ENCODE data around the gene SUMO2. TPM values are rescaled to one million over a fixed set of nuclear protein-coding genes. Genes with fewer than 3 reads are reported as not detected.
A peak's percentile ranks its signal among the peaks of the same experiment; 100 is the strongest.

Gene SUMO2
- total and polyA plus RNA-seq, 2 of the 13 experiments (the other 11 are each of a cell fraction or from before 2014, with no cell fraction given), result 337 to 553 TPM

DNA sequence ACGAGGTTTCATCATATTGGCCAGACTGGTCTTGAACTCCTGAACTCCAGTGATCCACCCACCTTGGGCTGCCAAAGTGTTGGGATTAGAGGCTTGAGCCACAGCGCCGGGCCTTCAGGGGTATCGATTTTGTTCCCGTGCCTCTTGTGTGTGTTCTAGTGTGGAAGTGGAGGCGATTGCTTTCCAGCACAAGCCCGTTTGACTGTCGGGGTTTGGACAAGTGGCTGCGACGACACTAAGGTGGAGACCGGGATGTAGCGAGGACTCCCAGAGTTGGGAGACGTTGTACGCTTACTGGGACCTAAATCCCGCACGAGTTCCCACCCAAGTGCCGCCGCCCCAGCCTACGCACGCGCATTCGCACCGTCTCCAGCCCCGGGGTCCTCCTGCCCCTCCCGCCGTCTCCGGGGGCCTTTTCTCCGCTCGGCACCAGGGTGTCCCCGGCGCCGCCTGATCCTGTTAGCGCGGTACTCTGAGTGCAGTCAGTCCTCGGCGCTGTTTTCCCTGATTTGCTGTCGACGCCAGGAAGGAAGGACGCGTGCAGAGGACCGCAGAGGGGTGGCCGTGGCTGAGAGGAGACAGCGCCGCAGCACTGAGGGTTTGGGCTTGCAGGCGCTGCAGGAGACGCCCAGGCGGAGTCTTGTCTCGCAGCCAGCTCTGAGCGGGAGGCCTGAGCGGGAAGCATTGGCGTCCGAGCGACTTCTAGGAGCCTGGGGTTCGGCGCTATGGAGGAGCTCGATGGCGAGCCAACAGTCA, 22.5 kb upstream of the SUMO2 start, which contains the start of gene NUP85 (continued):
- TF ChIP-seq, protein P1, sequence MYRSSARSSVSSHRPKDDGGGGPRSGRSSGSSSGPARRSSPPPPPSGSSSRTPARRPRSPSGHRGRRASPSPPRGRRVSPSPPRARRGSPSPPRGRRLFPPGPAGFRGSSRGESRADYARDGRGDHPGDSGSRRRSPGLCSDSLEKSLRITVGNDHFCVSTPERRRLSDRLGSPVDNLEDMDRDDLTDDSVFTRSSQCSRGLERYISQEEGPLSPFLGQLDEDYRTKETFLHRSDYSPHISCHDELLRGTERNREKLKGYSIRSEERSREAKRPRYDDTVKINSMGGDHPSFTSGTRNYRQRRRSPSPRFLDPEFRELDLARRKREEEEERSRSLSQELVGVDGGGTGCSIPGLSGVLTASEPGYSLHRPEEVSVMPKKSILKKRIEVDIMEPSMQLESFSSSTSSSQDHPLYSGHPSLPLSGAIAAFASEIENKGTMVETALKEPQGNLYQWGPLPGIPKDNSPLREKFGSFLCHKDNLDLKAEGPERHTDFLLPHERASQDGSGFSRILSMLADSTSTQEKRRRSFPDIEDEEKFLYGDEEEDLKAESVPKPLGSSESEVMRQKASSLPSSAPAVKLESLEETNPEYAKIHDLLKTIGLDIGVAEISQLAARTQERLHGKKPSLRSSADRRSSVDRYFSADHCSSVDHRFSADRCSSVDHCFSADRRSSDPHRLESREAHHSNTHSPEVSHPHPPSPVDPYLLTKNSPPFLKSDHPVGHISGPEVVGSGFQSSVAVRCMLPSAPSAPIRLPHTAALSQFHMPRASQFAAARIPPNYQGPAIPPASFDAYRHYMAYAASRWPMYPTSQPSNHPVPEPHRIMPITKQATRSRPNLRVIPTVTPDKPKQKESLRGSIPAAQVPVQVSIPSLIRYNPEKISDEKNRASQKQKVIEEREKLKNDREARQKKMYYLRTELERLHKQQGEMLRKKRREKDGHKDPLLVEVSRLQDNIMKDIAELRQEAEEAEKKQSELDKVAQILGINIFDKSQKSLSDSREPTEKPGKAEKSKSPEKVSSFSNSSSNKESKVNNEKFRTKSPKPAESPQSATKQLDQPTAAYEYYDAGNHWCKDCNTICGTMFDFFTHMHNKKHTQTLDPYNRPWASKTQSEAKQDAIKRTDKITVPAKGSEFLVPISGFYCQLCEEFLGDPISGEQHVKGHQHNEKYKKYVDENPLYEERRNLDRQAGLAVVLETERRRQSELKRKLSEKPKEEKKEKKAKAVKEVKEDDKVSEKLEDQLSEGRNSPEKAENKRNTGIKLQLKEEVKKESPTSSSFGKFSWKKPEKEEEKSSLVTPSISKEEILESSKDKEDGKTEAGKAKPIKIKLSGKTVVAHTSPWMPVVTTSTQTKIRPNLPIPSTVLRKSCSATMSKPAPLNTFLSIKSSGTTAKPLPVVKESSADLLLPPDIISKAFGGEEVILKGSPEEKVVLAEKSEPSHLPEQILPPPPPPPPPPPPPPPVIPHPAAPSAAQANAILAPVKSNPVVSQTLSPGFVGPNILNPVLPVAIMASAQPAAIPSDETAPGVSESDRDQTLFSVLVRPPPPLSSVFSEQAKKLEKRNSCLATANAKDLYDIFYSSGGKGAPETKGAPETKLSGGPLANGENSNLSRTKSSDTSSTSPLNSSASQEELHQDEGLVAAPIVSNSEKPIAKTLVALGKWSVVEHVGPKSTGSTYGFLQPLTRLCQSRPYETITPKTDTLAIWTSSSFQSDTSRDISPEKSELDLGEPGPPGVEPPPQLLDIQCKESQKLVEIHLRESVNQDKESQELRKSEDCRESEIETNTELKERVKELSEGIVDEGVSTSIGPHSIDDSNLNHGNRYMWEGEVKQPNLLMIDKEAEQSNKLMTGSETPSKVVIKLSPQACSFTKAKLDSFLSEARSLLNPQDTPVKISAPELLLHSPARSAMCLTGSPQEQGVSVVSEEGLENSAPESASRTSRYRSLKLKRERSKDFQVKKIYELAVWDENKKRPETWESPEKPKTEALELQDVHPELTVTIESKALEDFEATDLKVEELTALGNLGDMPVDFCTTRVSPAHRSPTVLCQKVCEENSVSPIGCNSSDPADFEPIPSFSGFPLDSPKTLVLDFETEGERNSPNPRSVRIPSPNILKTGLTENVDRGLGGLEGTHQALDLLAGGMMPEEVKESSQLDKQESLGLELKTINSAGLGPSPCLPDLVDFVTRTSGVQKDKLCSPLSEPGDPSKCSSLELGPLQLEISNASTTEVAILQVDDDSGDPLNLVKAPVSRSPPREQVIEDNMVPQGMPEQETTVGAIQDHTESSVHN (CRISPR knock-in tag; IDR thresholded peaks at IDR 0.05), result 0 out of 2 replicates have a peak, but pooled peaks have one; percentile 58
- TF ChIP-seq NFKBIZ (CRISPR knock-in tag; IDR thresholded peaks at IDR 0.05) (peak; percentile 71; the same call in 1 of the 2 replicates), TGIF2 (CRISPR knock-in tag; IDR thresholded peaks at IDR 0.05) (peak; percentile 77), SYNCRIP (IDR thresholded peaks at IDR 0.05; ENCODE audit: insufficient read depth, low read depth, low read length) (no peak), GABPB1 (CRISPR knock-in tag; IDR thresholded peaks at IDR 0.05) (peak; percentile 88), POLR2G (IDR thresholded peaks at IDR 0.05; ENCODE audit: low read depth, low read length) (peak; percentile 96), MIXL1 (CRISPR knock-in tag; IDR thresholded peaks at IDR 0.05) (no peak; the same call in 1 of the 2 replicates), THYN1 (CRISPR knock-in tag; IDR thresholded peaks at IDR 0.05; ENCODE audit: borderline replicate concordance, low read depth) (no peak), ZNF780A (CRISPR knock-in tag; IDR thresholded peaks at IDR 0.05) (no peak), MXD4 (CRISPR knock-in tag; IDR thresholded peaks at IDR 0.05) (no peak; the same call in none of the 2 replicates)
- TF ChIP-seq, protein P2, sequence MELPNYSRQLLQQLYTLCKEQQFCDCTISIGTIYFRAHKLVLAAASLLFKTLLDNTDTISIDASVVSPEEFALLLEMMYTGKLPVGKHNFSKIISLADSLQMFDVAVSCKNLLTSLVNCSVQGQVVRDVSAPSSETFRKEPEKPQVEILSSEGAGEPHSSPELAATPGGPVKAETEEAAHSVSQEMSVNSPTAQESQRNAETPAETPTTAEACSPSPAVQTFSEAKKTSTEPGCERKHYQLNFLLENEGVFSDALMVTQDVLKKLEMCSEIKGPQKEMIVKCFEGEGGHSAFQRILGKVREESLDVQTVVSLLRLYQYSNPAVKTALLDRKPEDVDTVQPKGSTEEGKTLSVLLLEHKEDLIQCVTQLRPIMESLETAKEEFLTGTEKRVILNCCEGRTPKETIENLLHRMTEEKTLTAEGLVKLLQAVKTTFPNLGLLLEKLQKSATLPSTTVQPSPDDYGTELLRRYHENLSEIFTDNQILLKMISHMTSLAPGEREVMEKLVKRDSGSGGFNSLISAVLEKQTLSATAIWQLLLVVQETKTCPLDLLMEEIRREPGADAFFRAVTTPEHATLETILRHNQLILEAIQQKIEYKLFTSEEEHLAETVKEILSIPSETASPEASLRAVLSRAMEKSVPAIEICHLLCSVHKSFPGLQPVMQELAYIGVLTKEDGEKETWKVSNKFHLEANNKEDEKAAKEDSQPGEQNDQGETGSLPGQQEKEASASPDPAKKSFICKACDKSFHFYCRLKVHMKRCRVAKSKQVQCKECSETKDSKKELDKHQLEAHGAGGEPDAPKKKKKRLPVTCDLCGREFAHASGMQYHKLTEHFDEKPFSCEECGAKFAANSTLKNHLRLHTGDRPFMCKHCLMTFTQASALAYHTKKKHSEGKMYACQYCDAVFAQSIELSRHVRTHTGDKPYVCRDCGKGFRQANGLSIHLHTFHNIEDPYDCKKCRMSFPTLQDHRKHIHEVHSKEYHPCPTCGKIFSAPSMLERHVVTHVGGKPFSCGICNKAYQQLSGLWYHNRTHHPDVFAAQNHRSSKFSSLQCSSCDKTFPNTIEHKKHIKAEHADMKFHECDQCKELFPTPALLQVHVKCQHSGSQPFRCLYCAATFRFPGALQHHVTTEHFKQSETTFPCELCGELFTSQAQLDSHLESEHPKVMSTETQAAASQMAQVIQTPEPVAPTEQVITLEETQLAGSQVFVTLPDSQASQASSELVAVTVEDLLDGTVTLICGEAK (IDR thresholded peaks at IDR 0.05), result no peak
- TF ChIP-seq, protein P2 (CRISPR knock-in tag; IDR thresholded peaks at IDR 0.05), result peak; percentile 83

All from HepG2 (cell line).